Activated B cell treated with CpG ODN at 0.5 μM for 24 hours (primary cell): Measurements from ENCODE around the gene TPX2. TPM values are rescaled to one million over a fixed set of nuclear protein-coding genes. Genes with fewer than 3 reads are reported as not detected.

ENCODE experiments used
- ATAC-seq: fragments of 200-7000 bp; cut with Tn5 transposase; one replicate; pipeline ENCODE4 v1.10.0; 2021; ENCODE audit warnings: low read depth, mild to moderate bottlenecking, moderate library complexity
- CTCF ChIA-PET: fragments of 350-600 bp; sonication (Branson Sonifier 250); formaldehyde crosslinking; loops from one replicate; lab custom pipeline; 2021; ENCODE audit warnings: antibody characterized with exemption; lab: Charles Lee
- POLR2A ChIA-PET: fragments of 350-600 bp; sonication (Branson Sonifier 250); formaldehyde crosslinking; loops from one replicate; lab custom pipeline; 2021; ENCODE audit warnings: antibody characterized with exemption; lab: Charles Lee
- DNase-seq: peaks from one replicate; pipeline ENCODE4 v3.0.0; 2022
- H3K27ac Mint-ChIP-seq: one replicate; pipeline ENCODE4 v1.8.0; 2020; ENCODE audit warnings: mixed read lengths
- H3K27me3 Mint-ChIP-seq: one replicate; pipeline ENCODE4 v1.8.0; 2021; ENCODE audit warnings: mixed read lengths
- H3K36me3 Mint-ChIP-seq: one replicate; pipeline ENCODE4 v1.8.0; 2021; ENCODE audit warnings: low read depth, mixed read lengths
- H3K4me1 Mint-ChIP-seq: one replicate; pipeline ENCODE4 v1.8.0; 2021; ENCODE audit warnings: mixed read lengths
- H3K4me3 Mint-ChIP-seq: one replicate; pipeline ENCODE4 v1.8.0; 2020; ENCODE audit warnings: mild to moderate bottlenecking, mixed read lengths
- H3K9me3 Mint-ChIP-seq: one replicate; pipeline ENCODE4 v1.8.0; 2020; ENCODE audit warnings: mixed read lengths
- CTCF ChIP-seq: fragments of 200-600 bp; IDR thresholded peaks from one replicate; pipeline ENCODE4 v1.8.0; 2022; ENCODE audit warnings: antibody characterized with exemption, mild to moderate bottlenecking
- intact Hi-C: fragments of 100-400 bp; cut with micrococcal nuclease; formaldehyde crosslinking; loops from one replicate; pipeline ENCODE4 v1.15.1; 2024
- total RNA-seq: library from RNA; stranded (reverse); gene quantifications from 2 replicates; pipeline ENCODE4 v1.2.3, GENCODE V29; 2022

Gene TPX2
- total RNA-seq, 1 donor from 2014 or later = 2.8 TPM

GRCh38 chr20:31821427-31821826 lies 82.3 kb downstream of the TPX2 start:
- Mint-ChIP-seq H3K4me3 (no peak overlapping the region), H3K36me3 (no peaks in the 10 kb centered on the region), H3K27me3 (no peaks in the 10 kb centered on the region), H3K4me1 (peaks cover 4% of the 10 kb centered on the region), H3K27ac (no peak overlapping the region), H3K9me3 (no peaks in the 10 kb centered on the region)
- TF ChIP-seq CTCF = no peak
- POLR2A ChIA-PET = no interaction called here
- intact Hi-C loops = no loop called here
- CTCF ChIA-PET = interaction anchor here (1.4 to 3.5 kb wide), 2 partner anchors 25 to 211 kb away, joined by 3 to 43 read pairs; partner anchors contain the start of gene FOXS1
- DNase-seq (no peak), ATAC-seq (no peak)

GRCh38 chr20:31822421-31823330 lies 83.6 kb downstream of the TPX2 start:
- Mint-ChIP-seq H3K4me3 (no peak overlapping the region), H3K9me3 (no peaks in the 10 kb centered on the region), H3K4me1 (peaks cover 4% of the 10 kb centered on the region), H3K27me3 (no peaks in the 10 kb centered on the region), H3K36me3 (no peaks in the 10 kb centered on the region), H3K27ac (no peak overlapping the region)
- TF ChIP-seq CTCF = peak; percentile 92
- DNase-seq (peak; percentile 79), ATAC-seq (peak; percentile 97)
- intact Hi-C loops = loop anchor here (1.0 to 2.0 kb wide), 6 partner anchors 24 to 956 kb away; partner anchors contain the start of gene PDRG1
- CTCF ChIA-PET = interaction anchor here (0.6 to 3.5 kb wide), 17 partner anchors 9 to 830 kb away, joined by 3 to 43 read pairs (median 5); partner anchors contain the start of genes FOXS1 and PDRG1
- POLR2A ChIA-PET = no interaction called here

- Mint-ChIP-seq H3K27ac (no peak overlapping the region), H3K27me3 (no peaks in the 10 kb centered on the region), H3K36me3 (no peaks in the 10 kb centered on the region), H3K4me3 (no peak overlapping the region), H3K4me1 (peaks cover 4% of the 10 kb centered on the region), H3K9me3 (no peaks in the 10 kb centered on the region)
- DNase-seq (no peak), ATAC-seq (no peak)
- ChIA-PET POLR2A (no interaction called here), CTCF (interaction anchor here (0.6 to 3.5 kb wide), 16 partner anchors 9 to 955 kb away, joined by 3 to 43 read pairs (median 6); partner anchors contain the start of genes FOXS1 and PDRG1)
- intact Hi-C loops = loop anchor here (1.0 to 2.0 kb wide), 3 partner anchors 129 to 955 kb away; partner anchors contain the start of gene PDRG1
- TF ChIP-seq CTCF = no peak
Observed at GRCh38 chr20:31823360-31824124, 84.5 kb downstream of the TPX2 start.

GRCh38 chr20:31824125-31824485 lies 85.0 kb downstream of the TPX2 start:
- Mint-ChIP-seq H3K4me3 (no peak overlapping the region), H3K9me3 (no peaks in the 10 kb centered on the region), H3K27me3 (no peaks in the 10 kb centered on the region), H3K27ac (no peak overlapping the region), H3K4me1 (peaks cover 4% of the 10 kb centered on the region), H3K36me3 (no peaks in the 10 kb centered on the region)
- no peak for DNase-seq
- no peak for ATAC-seq
- ChIA-PET POLR2A (no interaction called here), CTCF (interaction anchor here (1.1 to 3.5 kb wide), 10 partner anchors 10 to 954 kb away, joined by 3 to 43 read pairs (median 6); partner anchors contain the start of genes FOXS1 and PDRG1)
- no peak for TF ChIP-seq CTCF
- intact Hi-C loops = no loop called here
